GM18505 (cell line): ENCODE data around the gene CLIP2.
"Not testable (repeated sequence)": the region's sequence is repeated elsewhere in the genome, so short reads cannot be mapped to it uniquely, and the experiment has no call there.

ENCODE experiments used
- ATAC-seq: cut with Tn5 transposase; IDR thresholded peaks from one replicate; pipeline ENCODE4 v1.9.1; 2021; ENCODE audit not compliant: unreplicated experiment
- POLR2A ChIP-seq: IDR thresholded peaks from 4 replicates; pipeline ENCODE4 v1.6.1; 2011; ENCODE audit warnings: borderline replicate concordance; ENCODE audit not compliant: insufficient read depth, insufficient read length; ENCODE audit errors: extremely low read depth

The CLIP2 gene

GRCh38 chr7:74438327-74438726 lies 149.1 kb downstream of the CLIP2 start:
- no peak for TF ChIP-seq POLR2A
- ATAC-seq = no peak

- no peak for ATAC-seq
- no peak for TF ChIP-seq POLR2A
These were observed 150.3 kb downstream of the CLIP2 start for GRCh38 chr7:74439541-74439940.

GRCh38 chr7:74440143-74440542 lies 150.9 kb downstream of the CLIP2 start:
- not testable (repeated sequence) for ATAC-seq

GRCh38 chr7:74441801-74442200 lies 152.6 kb downstream of the CLIP2 start:
- ATAC-seq = no peak
- no peak for TF ChIP-seq POLR2A

GRCh38 chr7:74443543-74444247 lies 154.5 kb downstream of the CLIP2 start:
- ATAC-seq = no peak
- TF ChIP-seq POLR2A = no peak

- ATAC-seq = no peak
- no peak for TF ChIP-seq POLR2A
These were observed 159.9 kb downstream of the CLIP2 start for GRCh38 chr7:74449144-74449543.

GRCh38 chr7:74449809-74450397 lies 160.7 kb downstream of the CLIP2 start:
- ATAC-seq = no peak
- TF ChIP-seq POLR2A = no peak

- TF ChIP-seq POLR2A = no peak
- ATAC-seq = no peak
These were observed 163.6 kb downstream of the CLIP2 start for GRCh38 chr7:74452748-74453321.

GRCh38 chr7:74453322-74454011 lies 164.3 kb downstream of the CLIP2 start, which contains the start of gene GTF2IRD1:
TSS of gene GTF2IRD1 (plus strand) at chr7:74453906. CDS start at chr7:74508081, 54,175 bp downstream.
- no peak for TF ChIP-seq POLR2A
- ATAC-seq = peak; percentile 52

GRCh38 chr7:74454021-74454924 lies 165.1 kb downstream of the CLIP2 start:
- TF ChIP-seq POLR2A = no peak
- no peak for ATAC-seq

GRCh38 chr7:74454925-74455288 lies 165.7 kb downstream of the CLIP2 start:
- no peak for ATAC-seq
- TF ChIP-seq POLR2A = no peak

- ATAC-seq = no peak
These were observed 166.1 kb downstream of the CLIP2 start for GRCh38 chr7:74455291-74455804.

More at GRCh38 chr7:74455291-74455804, 166.1 kb downstream of the CLIP2 start:
- no peak for TF ChIP-seq POLR2A
